D341Med (cell line): ENCODE results near the gene RNU7-1.

ENCODE experiments used
- DNase-seq: peaks from one replicate; pipeline ENCODE4 v3.0.0; 2012; ENCODE audit warnings: low spot score

Gene RNU7-1

GRCh38 chr12:6965026-6965661 lies 21.5 kb downstream of the RNU7-1 start:
- DNase-seq = peak; percentile 89

DNA sequence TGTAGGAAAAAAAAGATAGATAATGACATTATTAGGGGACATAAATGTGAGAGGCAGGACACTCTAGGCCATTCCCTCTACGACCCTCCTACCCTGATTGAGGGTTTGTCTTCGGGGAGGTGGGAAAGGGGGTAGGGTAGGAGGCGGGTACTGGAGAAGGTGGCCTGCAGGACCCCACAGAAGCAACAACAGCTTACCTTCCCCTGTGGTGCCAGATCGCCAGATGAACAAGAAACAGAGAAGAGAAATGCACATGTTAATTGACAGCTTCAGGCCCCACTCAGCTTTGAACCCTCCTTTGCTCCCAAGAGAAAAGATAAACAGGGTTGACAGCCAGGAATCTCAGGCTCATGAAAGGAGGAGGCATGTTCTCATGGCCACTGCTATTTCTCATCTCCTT lies 22.1 kb downstream of the RNU7-1 start:
- DNase-seq = no peak

GRCh38 chr12:6966351-6966750 lies 22.7 kb downstream of the RNU7-1 start:
- no peak for DNase-seq

DNA sequence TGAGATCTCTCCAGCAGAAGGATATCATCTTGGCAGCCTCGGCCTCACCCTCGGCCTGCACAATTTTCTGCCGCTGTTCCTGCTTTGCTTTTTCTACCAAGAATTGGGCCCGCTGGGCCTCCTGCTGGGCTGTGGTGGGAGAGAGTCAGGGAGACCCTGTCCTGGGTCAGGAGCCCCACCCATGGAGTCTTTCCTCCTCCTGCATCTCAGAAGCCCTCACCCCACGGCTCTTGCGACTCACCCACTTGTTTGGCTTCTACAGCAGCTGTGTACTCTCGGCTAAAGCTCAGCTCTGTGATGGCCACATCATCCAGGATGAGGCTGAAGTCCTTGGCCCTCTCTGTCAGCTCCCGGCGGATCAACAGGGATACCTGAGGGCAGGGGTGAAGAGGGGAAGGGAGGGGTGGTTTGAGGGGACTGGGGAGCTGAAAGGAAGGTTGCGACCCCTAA lies 24.1 kb downstream of the RNU7-1 start:
- no peak for DNase-seq

DNA sequence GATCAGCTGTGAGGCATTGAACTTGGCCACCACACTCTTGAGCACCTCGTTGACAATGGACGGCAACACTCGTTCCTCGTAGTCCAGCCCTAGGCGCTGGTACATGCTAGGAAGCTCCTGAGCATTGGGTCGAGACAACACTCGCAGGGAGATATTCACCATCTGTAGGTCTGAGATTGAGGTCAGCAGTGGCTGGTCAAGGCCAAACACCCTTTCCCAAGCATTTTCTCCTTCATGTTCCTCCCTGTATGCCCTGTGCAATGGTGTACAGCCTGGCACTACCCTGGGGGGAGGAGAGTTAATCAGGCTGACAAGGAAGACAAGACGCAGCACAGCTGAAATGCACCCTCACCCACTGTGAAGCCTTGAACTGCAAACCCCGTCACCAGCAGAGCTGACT lies 24.8 kb downstream of the RNU7-1 start:
- DNase-seq = no peak

GRCh38 chr12:6970096-6970527 lies 26.5 kb downstream of the RNU7-1 start:
- DNase-seq = no peak

GRCh38 chr12:6974180-6974579 lies 30.6 kb downstream of the RNU7-1 start:
- DNase-seq = no peak

GRCh38 chr12:6975297-6976032 lies 31.8 kb downstream of the RNU7-1 start:
- no peak for DNase-seq

GRCh38 chr12:6977653-6978052 lies 34.0 kb downstream of the RNU7-1 start:
- DNase-seq = no peak

DNA sequence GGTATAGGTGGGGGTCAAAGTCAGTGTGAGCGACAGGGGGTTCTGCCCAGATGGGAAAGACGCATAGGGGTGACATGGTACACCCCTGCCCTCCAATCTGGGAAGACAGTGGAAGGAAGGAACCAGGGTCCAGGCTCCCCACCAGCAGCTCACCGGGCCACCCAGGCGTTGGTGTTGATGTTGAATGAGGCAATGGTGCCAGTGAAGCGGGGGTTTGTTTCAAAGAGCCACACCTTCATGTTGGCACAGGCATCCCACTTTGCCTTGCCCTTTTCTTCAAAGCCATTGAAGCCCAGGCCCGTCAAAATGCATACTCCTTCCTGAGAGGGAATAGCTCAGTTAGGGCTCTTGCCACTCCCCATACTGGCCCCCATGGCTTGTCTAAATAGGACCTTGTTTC lies 34.6 kb downstream of the RNU7-1 start:
- DNase-seq = no peak

DNA sequence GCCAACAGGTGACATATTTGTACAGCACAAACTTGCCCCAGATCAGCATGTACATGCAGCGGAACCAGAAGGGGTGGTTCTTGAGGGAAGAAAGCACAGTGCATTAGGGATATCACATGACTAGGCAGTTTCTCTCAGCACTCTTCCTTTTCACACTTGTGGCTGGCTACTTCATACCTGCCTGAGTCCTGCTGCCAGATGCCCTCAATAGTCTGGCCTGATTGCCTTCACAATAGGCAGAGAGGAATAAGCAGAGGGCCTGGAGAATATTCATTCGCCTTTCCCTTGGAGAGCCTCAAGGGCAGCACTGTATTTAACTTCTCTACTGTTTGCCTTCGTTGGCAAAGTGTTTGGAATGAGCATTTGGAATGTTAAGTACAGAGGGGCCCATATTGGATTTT lies 35.0 kb downstream of the RNU7-1 start:
- DNase-seq = no peak

DNA sequence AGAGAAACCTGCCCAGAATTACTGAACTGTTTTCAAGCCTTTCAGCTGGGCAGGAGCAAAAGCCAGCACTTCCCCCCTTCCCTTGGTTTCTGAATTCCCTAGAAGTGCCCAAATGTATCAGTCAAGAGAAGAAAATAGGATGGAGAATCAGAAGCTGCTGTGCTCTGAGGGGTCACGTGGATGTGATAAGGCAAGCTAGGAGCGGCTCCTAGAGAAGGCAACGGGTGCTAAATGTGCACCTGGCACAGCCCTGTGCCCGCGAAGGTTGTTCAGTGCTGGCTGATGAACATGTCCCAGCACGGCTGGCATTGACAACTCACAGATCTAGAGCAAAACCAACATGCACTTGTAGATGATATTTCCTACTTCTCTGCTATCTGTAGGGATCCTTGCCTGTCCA lies 35.4 kb downstream of the RNU7-1 start:
- no peak for DNase-seq

DNA sequence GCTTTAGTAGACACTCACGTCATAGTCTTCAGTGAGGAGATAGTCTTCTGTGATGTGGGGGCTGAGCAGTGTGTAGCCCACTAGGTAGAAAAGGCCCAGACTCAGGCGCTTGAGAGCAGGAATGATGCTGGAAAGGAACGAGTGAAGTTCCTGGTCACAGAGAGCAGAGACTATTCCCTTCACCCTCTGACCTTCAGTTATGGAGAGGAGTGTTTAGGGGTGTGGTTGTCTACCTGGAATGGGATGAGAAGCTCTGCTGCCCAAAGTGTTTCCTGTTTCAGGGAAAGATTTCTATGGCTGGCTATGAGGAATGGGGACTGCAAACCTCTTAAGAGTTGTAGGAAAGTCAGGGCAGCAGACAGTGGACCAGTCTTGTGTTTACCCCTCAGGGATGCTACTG lies 35.8 kb downstream of the RNU7-1 start:
- no peak for DNase-seq

- DNase-seq = no peak
Measured at GRCh38 chr12:6980075-6980474, 36.5 kb downstream of the RNU7-1 start.

DNA sequence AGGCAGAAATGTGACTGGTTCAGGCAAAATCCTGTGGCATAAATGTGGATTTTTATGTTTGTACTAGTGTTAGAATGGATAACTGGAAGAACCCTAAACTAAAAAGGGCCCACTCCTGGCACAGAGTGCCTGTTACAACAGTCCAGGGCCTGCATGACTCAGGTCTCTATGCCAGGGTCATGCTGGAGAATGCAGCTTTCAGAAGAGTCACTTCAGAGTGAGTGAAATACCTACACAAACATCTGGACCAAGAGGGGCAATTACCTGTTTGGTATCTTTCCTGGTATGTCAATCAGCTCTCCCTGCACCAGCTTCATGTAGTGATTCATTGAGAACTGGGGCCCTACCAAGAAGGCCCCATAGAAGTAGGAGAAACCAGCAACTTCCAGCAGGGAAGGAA lies 37.1 kb downstream of the RNU7-1 start:
- DNase-seq = no peak

- no peak for DNase-seq
Measured at GRCh38 chr12:6981152-6982052, 37.8 kb downstream of the RNU7-1 start.

DNA sequence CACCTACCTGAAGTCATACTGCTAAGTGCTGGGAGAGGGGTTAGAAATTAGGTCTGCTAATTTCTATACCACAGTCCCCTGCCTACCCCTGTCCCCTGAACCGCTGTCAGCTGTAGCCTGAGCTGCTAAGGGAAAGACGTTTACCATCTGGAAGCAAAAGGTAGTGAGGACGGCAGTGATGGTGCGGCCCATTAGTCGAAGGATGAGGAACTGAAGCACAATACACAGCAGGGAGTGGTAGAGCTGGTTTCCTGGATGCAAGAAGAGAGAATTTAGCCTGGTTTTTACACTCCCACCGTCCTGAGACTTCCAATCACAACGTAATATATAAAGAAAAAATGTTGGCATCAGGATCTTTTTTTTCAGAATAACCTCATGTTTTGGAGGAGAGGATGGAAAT lies 38.9 kb downstream of the RNU7-1 start:
- DNase-seq = no peak

GRCh38 chr12:6987956-6988553 lies 44.4 kb downstream of the RNU7-1 start:
- DNase-seq = no peak
